ENCODE measurements around the gene ROGDI. TPM values are rescaled to one million over a fixed set of nuclear protein-coding genes. Genes with fewer than 3 reads are reported as not detected.

The ROGDI gene
- total RNA-seq, 1 donor: 14.4 TPM

- no peak for DNase-seq (ENCODE audit: low read depth)
- H3K4me3 ChIP-seq (ENCODE audit: low read depth, low read length): no peak overlapping the region
- TF ChIP-seq CTCF (IDR thresholded peaks at IDR 0.05; ENCODE audit: insufficient read depth, low read length): no peak
Measured at GRCh38 chr16:4839942-4840341, 37.5 kb upstream of the ROGDI start.

- DNase-seq (ENCODE audit: low read depth): no peak
- TF ChIP-seq CTCF (IDR thresholded peaks at IDR 0.05; ENCODE audit: insufficient read depth, low read length): no peak
- H3K4me3 ChIP-seq (ENCODE audit: low read depth, low read length): no peak overlapping the region
Measured at GRCh38 chr16:4837733-4838501, 35.5 kb upstream of the ROGDI start.

- no peak for DNase-seq (ENCODE audit: low read depth)
- TF ChIP-seq CTCF (IDR thresholded peaks at IDR 0.05; ENCODE audit: insufficient read depth, low read length): no peak
- H3K4me3 ChIP-seq (ENCODE audit: low read depth, low read length): no peak overlapping the region
Measured at GRCh38 chr16:4836727-4837126, 34.3 kb upstream of the ROGDI start.

- no peak overlapping the region for H3K4me3 ChIP-seq (ENCODE audit: low read depth, low read length)
- no peak for DNase-seq (ENCODE audit: low read depth)
- TF ChIP-seq CTCF (IDR thresholded peaks at IDR 0.05; ENCODE audit: insufficient read depth, low read length): no peak
Measured at GRCh38 chr16:4833584-4833983, 31.2 kb upstream of the ROGDI start.

GRCh38 chr16:4832698-4833343, 30.4 kb upstream of the ROGDI start:
- no peak overlapping the region for H3K4me3 ChIP-seq (ENCODE audit: low read depth, low read length)
- no peak for DNase-seq (ENCODE audit: low read depth)
- no peak for TF ChIP-seq CTCF (IDR thresholded peaks at IDR 0.05; ENCODE audit: insufficient read depth, low read length)

GRCh38 chr16:4831616-4832015, 29.2 kb upstream of the ROGDI start:
- no peak for DNase-seq (ENCODE audit: low read depth)
- H3K4me3 ChIP-seq (ENCODE audit: low read depth, low read length): no peak overlapping the region
- TF ChIP-seq CTCF (IDR thresholded peaks at IDR 0.05; ENCODE audit: insufficient read depth, low read length): no peak
